Stimulated activated naive B cell treated with anti-CD40 and anti-IgM and Interleukin-4, amounts not matched to agents 10 μg/mL and 1 μg/mL and 100 μg/mL, for 72 hours (primary cell): ENCODE results near the gene SLC22A4.

Experiments used
- ATAC-seq, 2 donors: fragments of 150-1000 bp; cut with Tn5 transposase; replicated peaks; 2 replicates each; pipeline ENCODE4 v1.10.0; 2021; ENCODE audit warnings: moderate library complexity in 1 of 2
- DNase-seq: peaks from one replicate; pipeline ENCODE4 v3.0.0; 2021
- H3K27ac Mint-ChIP-seq: one replicate; pipeline ENCODE4 v1.8.0; 2022; ENCODE audit warnings: mild to moderate bottlenecking, mixed read lengths
- H3K27me3 Mint-ChIP-seq, 2 donors: one replicate each; pipeline ENCODE4 v1.8.0; 2022; ENCODE audit warnings: mixed read lengths in 2 of 2
- H3K36me3 Mint-ChIP-seq, 2 donors: one replicate each; pipeline ENCODE4 v1.8.0; 2022; ENCODE audit warnings: mixed read lengths in 2 of 2, mild to moderate bottlenecking in 1 of 2
- H3K4me1 Mint-ChIP-seq, 2 donors: one replicate each; pipeline ENCODE4 v1.8.0; 2022; ENCODE audit warnings: mixed read lengths in 2 of 2, mild to moderate bottlenecking in 1 of 2
- H3K4me3 Mint-ChIP-seq, 2 donors: one replicate each; pipeline ENCODE4 v1.8.0; 2022; ENCODE audit warnings: mild to moderate bottlenecking in 2 of 2, mixed read lengths in 2 of 2, moderate library complexity in 1 of 2
- H3K9me3 Mint-ChIP-seq, 2 donors: one replicate each; pipeline ENCODE4 v1.8.0; 2022; ENCODE audit warnings: mixed read lengths in 2 of 2, mild to moderate bottlenecking in 1 of 2

Gene SLC22A4

DNA sequence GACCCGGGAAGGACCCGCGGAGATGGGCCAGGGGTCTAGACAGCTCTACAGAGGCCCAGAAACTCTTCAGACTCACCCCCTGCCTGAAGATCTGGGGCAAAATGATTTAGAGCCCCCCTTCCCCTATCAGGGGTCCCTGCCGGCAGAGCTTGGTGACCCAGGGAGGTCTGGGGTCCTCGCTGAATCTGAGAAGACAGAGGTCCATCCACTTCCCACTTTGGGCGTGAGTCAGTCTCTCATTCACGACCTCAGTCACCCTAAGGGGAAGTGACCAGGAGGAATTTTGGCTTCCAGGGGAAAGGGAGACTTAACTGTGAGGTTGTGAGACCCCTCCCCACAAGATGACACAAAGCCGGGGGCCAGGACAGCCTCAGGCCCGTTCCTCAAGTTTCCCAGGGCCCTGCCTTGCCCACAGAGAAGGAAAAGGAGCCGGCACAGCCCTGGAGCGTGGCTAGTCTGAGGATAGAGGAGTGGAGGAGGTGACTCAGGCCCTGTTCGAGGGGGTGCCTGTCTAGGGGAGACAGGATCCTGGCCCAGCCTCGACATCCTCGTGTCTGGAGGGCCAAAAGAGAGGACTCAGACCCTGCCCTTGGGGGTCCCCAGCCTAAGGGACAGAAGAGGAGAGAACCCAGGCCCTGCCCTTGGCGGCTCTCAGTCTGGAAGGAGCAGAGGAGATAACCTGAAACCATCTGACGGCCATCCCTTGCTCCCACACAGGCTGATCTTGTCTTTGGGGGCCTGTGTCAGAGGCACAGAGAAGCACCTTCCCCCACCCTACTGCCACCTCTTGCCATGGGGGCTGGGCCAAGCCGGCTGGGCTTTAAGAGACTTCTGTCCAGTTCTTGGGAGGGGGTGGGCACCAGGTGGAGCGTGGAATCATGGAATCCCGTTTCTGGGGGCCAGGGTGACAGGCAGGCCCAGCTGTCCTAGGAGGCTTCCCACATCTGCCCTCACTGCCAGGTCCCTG lies 35.8 kb upstream of the SLC22A4 start:
- Mint-ChIP-seq H3K4me1 (peaks cover 11 to 23% of the 10 kb centered on the region in 2 donors), H3K36me3 (no peaks in the 10 kb centered on the region), H3K27ac (no peak overlapping the region), H3K9me3 (no peaks in the 10 kb centered on the region), H3K27me3 (peaks cover 32 to 36% of the 10 kb centered on the region in 2 donors), H3K4me3 (peak overlapping the region in 1 of 2 donors; percentile 41)
- ATAC-seq = no peak
- no peak for DNase-seq

DNA sequence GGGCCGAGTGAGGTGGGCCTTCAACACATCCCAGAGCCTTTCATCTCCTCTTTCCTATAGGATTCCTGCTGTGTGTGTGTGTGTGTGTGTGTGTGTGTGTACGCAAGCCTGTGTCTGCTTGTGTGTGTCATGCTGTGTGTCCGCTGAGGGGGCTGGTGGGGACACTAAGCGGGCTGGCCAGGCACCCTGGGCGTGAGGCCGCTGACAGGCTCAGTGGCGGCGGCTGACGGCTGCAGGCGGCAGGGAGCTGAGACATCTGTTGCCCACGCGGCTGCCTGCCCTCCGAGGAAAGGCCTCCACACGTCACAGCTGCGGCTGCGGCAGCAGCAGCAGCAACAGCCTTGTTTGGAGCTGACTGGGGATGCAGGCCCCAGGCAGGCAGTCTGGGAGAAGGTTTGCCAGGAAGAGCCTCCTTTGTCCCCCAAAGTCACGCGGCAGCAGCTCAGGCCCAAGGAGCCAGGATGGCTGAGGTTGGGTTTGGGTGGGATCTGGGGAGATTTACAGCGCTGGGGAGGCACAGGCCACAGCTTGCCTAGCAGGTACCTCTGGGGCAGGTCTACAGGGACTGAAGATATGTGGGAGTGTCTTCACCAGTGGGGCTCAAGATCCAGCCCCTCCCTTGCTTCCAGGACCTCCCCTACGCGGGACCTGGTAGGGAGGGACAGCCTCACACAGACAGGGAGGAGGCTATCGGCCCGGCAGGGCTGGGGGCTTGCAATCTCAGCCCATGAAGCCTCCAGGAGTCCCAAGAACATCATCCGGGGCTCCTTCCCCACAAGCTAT lies 34.9 kb upstream of the SLC22A4 start:
- no peak for ATAC-seq
- Mint-ChIP-seq H3K27ac (no peak overlapping the region), H3K36me3 (no peaks in the 10 kb centered on the region), H3K4me1 (peaks cover 13 to 27% of the 10 kb centered on the region in 2 donors), H3K9me3 (no peaks in the 10 kb centered on the region), H3K4me3 (no peak overlapping the region), H3K27me3 (peaks cover 27 to 36% of the 10 kb centered on the region in 2 donors)
- DNase-seq = no peak

DNA sequence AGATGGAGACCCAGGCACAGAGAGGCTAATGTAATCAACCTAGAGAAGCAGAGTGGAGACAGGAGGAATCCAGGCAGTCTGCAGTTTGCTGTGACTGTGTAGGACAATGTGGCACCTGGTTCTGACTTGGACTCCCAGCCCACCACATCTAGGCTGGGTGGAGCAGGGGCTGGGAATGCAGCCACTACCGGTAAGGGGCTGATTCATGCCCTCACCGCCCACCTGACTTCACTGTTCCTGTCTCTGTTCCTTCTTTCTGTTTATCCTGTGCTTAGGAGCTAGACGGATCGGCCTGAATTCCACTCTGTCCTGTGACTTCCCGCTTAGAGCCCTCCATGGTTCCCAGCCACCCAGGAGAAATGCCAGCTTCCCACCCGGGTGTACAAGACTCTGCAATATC lies 34.1 kb upstream of the SLC22A4 start:
- Mint-ChIP-seq H3K27ac (no peak overlapping the region), H3K9me3 (no peaks in the 10 kb centered on the region), H3K36me3 (no peaks in the 10 kb centered on the region), H3K4me3 (no peak overlapping the region), H3K27me3 (peaks cover 26 to 36% of the 10 kb centered on the region in 2 donors), H3K4me1 (peaks cover 15 to 32% of the 10 kb centered on the region in 2 donors)
- DNase-seq = no peak
- ATAC-seq = peak in 1 of 2 donors; percentile 13

DNA sequence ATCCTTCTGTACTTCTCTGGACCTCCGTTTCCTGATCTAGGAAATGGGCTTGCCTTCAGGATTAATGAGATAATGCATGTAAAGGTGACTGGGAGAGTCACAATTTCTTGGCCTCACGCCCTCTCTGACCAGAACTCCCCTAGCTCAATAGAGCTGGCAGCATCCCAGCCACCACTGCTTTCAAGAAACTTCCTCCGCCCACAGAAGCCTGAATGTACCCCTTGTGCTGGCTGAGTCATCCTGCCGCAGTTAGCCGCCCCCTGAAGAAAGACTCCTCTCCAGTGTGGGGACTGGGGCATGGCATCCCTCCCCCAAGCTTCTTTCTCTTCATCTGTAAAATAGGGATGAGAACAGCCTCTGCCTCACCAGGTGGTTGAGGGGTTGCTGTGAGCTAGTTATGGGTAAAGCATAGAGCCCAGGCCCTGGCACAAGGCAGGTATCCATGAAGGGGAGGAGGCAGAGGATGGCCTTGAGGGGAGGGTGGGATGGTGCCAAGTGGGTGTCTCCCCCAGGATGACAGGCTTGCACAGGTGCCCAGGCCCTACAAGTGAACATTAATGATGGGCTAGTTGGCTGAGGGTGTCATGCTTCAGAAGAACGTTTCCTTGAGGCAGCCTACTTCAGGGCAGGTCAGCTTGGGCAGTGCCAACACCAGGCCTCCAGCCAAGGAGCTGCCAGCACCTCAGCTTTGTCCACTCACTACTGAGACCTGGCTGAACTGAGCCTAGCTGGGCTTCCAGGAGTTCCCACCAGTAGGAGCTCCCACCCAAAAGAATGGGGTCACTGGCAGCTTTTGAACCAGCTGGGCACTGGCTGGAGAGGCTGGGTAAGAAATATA lies 33.3 kb upstream of the SLC22A4 start:
- Mint-ChIP-seq H3K9me3 (no peaks in the 10 kb centered on the region), H3K36me3 (no peaks in the 10 kb centered on the region), H3K27ac (no peak overlapping the region), H3K4me1 (peaks cover 15 to 32% of the 10 kb centered on the region in 2 donors), H3K27me3 (peaks cover 18 to 32% of the 10 kb centered on the region in 2 donors), H3K4me3 (no peak overlapping the region)
- DNase-seq (peak; percentile 23), ATAC-seq (peak; percentile 60 to 67)

GRCh38 chr5:132261881-132262845 lies 32.0 kb upstream of the SLC22A4 start:
- no peak overlapping the region for H3K4me3 Mint-ChIP-seq
- ATAC-seq (no peak), DNase-seq (no peak)
- peaks cover 15 to 31% of the 10 kb centered on the region in 2 donors for H3K4me1 Mint-ChIP-seq
- no peaks in the 10 kb centered on the region for H3K36me3 Mint-ChIP-seq
- H3K27me3 Mint-ChIP-seq = peaks cover 7 to 20% of the 10 kb centered on the region in 2 donors
- no peak overlapping the region for H3K27ac Mint-ChIP-seq
- no peaks in the 10 kb centered on the region for H3K9me3 Mint-ChIP-seq

DNA sequence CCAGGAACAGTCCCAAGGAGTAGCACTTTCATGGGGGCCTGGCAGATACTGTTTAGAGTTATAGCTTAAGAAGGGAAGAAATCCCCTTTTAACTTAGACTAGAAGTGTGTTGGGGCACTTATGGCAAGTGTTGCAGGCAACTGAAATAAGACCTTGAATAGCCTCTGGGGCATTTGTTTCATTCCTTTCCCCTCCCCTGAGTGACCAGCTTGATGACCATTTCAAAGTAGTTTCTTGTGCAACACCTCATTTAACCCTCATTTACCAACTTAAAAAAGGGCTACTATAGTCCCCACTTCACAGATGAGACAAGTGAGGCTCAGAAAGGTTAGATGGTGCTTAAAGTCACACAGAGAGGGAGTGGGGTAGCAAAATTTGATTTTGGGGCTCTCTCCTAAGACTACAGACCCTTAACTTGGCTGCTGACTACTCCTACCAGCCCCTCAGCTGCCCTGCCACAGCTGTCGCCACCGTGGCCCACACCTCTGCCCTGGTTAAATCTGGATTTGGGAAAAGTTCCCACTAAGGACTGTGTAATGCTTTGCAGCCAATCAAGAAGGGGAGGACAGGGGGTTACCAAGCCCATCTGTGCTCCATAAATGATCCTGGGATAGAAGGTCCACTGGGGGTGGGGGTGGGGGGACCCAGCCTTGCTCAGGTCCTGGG lies 31.2 kb upstream of the SLC22A4 start:
- Mint-ChIP-seq H3K9me3 (no peaks in the 10 kb centered on the region), H3K27me3 (peaks cover 4 to 14% of the 10 kb centered on the region in 2 donors), H3K4me1 (peaks cover 21 to 38% of the 10 kb centered on the region in 2 donors), H3K4me3 (no peak overlapping the region), H3K36me3 (no peaks in the 10 kb centered on the region), H3K27ac (no peak overlapping the region)
- DNase-seq (no peak), ATAC-seq (no peak)

GRCh38 chr5:132263548-132264261 lies 30.5 kb upstream of the SLC22A4 start:
- no peak overlapping the region for H3K4me3 Mint-ChIP-seq
- H3K27me3 Mint-ChIP-seq = peaks cover 0 to 7% of the 10 kb centered on the region in 2 donors
- H3K36me3 Mint-ChIP-seq = no peaks in the 10 kb centered on the region
- DNase-seq (no peak), ATAC-seq (peak; percentile 16 to 35)
- H3K27ac Mint-ChIP-seq = no peak overlapping the region
- H3K4me1 Mint-ChIP-seq = peaks cover 28 to 45% of the 10 kb centered on the region in 2 donors
- H3K9me3 Mint-ChIP-seq = no peaks in the 10 kb centered on the region

GRCh38 chr5:132264546-132265335 lies 29.5 kb upstream of the SLC22A4 start:
- ATAC-seq = no peak
- no peaks in the 10 kb centered on the region for H3K36me3 Mint-ChIP-seq
- no peaks in the 10 kb centered on the region for H3K27me3 Mint-ChIP-seq
- H3K9me3 Mint-ChIP-seq = no peaks in the 10 kb centered on the region
- H3K4me3 Mint-ChIP-seq = no peak overlapping the region
- peak overlapping the region; percentile 10 for H3K27ac Mint-ChIP-seq
- DNase-seq = no peak
- H3K4me1 Mint-ChIP-seq = peaks cover 35 to 53% of the 10 kb centered on the region in 2 donors

GRCh38 chr5:132265336-132266030 lies 28.7 kb upstream of the SLC22A4 start:
- Mint-ChIP-seq H3K27me3 (no peaks in the 10 kb centered on the region), H3K27ac (peak overlapping the region; percentile 10), H3K4me3 (no peak overlapping the region), H3K4me1 (peaks cover 32 to 46% of the 10 kb centered on the region in 2 donors), H3K9me3 (no peaks in the 10 kb centered on the region), H3K36me3 (no peaks in the 10 kb centered on the region)
- DNase-seq = no peak
- no peak for ATAC-seq

- ATAC-seq = no peak
- Mint-ChIP-seq H3K4me3 (no peak overlapping the region), H3K27ac (no peak overlapping the region), H3K36me3 (no peaks in the 10 kb centered on the region), H3K9me3 (no peaks in the 10 kb centered on the region), H3K27me3 (peaks cover 0 to 5% of the 10 kb centered on the region in 2 donors), H3K4me1 (peaks cover 34 to 45% of the 10 kb centered on the region in 2 donors)
- no peak for DNase-seq
These were observed 28.0 kb upstream of the SLC22A4 start for GRCh38 chr5:132266031-132266835.

GRCh38 chr5:132266836-132267160 lies 27.4 kb upstream of the SLC22A4 start:
- no peak overlapping the region for H3K4me3 Mint-ChIP-seq
- H3K4me1 Mint-ChIP-seq = peaks cover 37 to 50% of the 10 kb centered on the region in 2 donors
- no peak for ATAC-seq
- H3K36me3 Mint-ChIP-seq = no peaks in the 10 kb centered on the region
- no peaks in the 10 kb centered on the region for H3K9me3 Mint-ChIP-seq
- no peak for DNase-seq
- peaks cover 0 to 9% of the 10 kb centered on the region in 2 donors for H3K27me3 Mint-ChIP-seq
- no peak overlapping the region for H3K27ac Mint-ChIP-seq
